ENCODE data around the gene ZBTB40.

Gene ZBTB40

DNA sequence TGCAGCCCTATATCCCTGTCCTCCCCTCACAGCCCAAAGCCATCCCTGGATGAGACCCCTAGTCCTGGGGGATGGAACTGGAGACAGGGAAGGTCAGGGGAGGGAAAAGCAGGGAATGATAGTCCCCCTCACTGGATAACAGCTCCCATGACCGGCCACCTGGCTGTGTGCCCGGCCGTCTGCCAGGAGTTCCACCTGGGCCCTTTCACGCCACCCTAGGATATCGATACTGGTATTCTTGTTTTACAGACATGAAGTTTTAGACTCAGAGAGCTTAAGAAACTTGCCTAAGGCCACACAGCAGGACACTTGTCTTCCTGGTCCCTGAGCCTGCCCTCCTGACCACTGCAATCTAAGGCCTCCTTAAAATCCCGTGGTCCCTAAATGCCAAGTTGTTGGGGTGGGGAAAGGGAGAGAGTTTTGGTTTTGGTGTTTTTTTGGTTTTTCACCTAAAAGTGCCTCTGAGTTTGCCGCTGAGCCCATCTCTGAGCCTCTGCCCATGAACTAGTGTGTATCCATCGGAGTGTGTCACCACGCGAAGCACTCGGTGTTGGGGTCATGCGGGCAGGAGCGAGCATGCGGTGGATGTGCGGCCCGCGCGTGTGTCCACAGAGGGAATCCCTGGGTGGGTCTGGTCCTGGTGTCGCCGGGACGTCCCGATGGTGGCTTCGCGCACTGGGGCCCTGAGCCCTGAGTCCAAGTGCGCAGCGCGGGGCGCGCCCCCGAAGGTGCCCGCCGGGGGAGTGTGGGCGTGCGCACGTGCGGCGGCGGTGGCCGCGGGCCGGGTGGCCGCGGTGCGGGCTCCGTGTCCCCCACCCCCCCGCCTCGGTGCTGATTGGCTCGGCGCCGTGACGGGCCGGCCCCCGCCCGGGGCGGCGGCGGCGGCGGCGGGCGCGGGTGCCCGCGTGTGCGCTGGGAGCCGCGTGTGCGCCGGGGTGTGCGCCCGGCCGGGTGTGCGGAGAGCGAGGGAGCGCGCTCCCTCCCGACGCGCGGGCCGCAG, 111.2 kb downstream of the ZBTB40 start, which contains the start of gene EPHA8:
Gene EPHA8, plus strand, starts transcription at position 906 of the 1,000 bp plus-strand sequence. CDS start 147 bp downstream, outside the sequence.
- no peak for DNase-seq (ENCODE audit: low read depth in 2 of 2)

- DNase-seq (ENCODE audit: low read depth in 2 of 2): no peak
Measured at GRCh38 chr1:22563671-22564602, 112.3 kb downstream of the ZBTB40 start.

GRCh38 chr1:22566161-22566560, 114.5 kb downstream of the ZBTB40 start:
- DNase-seq (ENCODE audit: low read depth in 2 of 2): no peak

GRCh38 chr1:22567197-22567596, 115.5 kb downstream of the ZBTB40 start:
- DNase-seq (ENCODE audit: low read depth in 2 of 2): no peak

GRCh38 chr1:22567994-22568393, 116.3 kb downstream of the ZBTB40 start:
- no peak for DNase-seq (ENCODE audit: low read depth in 2 of 2)

DNA sequence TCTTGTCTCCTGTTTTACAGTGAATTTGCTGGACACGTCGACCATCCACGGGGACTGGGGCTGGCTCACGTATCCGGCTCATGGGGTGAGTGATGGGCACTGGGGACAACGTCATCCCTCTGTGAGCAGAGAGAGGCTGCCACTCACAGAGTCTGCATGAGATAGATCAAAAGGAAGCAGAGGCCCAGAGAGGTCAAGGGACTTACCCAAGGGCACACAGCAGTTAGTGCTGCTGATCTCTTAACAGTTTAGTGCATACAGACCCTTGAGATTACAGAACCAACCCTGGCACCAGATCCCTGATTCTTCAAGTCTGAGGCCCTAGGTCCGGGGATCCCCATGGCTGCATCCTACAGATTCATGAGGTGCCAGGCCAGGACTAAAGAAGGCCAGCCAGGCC, 117.6 kb downstream of the ZBTB40 start:
- DNase-seq (ENCODE audit: low read depth in 2 of 2): no peak

DNA sequence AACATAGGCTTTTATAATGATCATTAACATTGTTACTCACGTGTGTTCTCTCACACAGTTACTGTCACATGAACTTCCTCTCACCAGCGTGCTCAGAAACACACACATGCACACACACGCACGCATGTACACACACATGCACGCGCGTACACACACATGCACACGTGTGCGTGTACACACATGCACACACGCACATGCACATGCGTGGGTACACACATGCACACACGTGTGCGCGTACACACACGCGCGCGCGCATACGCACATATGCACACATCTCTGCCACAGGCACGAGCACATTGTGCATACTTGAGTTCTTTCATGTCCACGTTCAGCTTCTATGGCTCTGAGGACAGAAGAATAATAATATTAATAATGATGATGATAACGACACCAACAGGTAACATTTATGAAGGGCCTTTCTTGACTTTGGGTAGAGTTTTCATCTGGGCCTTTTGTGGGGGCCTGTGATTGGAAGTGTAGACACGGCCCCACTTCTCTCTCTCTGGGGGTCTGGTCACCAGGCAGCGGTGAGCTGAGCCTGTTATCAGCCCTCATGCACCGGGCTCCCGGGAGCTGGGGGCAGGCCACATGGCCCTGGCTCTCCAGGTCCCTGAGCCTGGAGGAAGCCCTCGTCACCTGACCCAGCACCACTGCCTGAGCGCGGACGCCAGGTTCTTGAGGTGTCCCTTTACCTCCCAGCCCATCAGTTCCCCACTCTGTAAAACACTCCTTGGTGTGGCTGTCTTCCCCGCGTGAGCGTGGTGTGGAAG, 118.7 kb downstream of the ZBTB40 start:
- DNase-seq (ENCODE audit: low read depth in 2 of 2): no peak

- DNase-seq (ENCODE audit: low read depth in 2 of 2): no peak
Measured at GRCh38 chr1:22572818-22573217, 121.2 kb downstream of the ZBTB40 start.

- DNase-seq (ENCODE audit: low read depth in 2 of 2): no peak
Measured at GRCh38 chr1:22573237-22573636, 121.6 kb downstream of the ZBTB40 start.

DNA sequence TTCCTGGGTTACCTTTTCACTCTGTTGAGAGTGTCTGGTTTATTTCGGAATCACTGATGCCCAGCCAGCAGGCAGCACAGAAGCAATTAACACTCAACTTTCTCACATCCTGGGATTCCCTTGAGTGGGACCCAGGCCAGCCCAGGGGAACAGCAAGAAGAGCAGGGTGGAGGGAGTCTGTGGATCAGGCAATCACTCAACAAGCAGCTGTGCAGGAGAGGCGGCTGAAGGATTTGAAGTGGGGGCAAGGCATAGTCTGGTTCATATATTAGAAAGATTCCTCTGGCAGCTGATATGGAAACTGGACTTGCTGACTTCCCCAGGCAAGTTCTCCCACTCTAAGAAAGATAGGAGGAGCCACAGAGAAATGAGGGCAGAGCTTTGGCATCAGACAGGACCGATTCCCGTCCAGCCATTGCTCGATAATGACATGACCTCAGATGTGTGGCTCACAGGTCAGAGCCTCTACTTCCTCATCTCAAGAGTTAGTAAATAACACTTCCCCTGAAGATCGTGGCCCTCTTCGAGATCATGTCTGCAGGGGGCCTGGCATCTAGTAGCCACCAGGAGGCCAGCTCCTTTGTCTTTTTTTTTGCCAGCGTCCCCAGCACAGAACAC, 124.0 kb downstream of the ZBTB40 start:
- DNase-seq (ENCODE audit: low read depth in 2 of 2): no peak

DNA sequence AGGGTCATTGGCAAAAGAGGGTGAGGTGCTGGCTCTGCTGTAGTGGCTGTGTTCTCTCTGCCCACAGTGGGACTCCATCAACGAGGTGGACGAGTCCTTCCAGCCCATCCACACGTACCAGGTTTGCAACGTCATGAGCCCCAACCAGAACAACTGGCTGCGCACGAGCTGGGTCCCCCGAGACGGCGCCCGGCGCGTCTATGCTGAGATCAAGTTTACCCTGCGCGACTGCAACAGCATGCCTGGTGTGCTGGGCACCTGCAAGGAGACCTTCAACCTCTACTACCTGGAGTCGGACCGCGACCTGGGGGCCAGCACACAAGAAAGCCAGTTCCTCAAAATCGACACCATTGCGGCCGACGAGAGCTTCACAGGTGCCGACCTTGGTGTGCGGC, 124.5 kb downstream of the ZBTB40 start:
- no peak for DNase-seq (ENCODE audit: low read depth in 2 of 2)

- no peak for DNase-seq (ENCODE audit: low read depth in 2 of 2)
Measured at GRCh38 chr1:22576617-22577016, 125.0 kb downstream of the ZBTB40 start.

- DNase-seq (ENCODE audit: low read depth in 2 of 2): no peak
Measured at GRCh38 chr1:22578732-22579361, 127.2 kb downstream of the ZBTB40 start.

DNA sequence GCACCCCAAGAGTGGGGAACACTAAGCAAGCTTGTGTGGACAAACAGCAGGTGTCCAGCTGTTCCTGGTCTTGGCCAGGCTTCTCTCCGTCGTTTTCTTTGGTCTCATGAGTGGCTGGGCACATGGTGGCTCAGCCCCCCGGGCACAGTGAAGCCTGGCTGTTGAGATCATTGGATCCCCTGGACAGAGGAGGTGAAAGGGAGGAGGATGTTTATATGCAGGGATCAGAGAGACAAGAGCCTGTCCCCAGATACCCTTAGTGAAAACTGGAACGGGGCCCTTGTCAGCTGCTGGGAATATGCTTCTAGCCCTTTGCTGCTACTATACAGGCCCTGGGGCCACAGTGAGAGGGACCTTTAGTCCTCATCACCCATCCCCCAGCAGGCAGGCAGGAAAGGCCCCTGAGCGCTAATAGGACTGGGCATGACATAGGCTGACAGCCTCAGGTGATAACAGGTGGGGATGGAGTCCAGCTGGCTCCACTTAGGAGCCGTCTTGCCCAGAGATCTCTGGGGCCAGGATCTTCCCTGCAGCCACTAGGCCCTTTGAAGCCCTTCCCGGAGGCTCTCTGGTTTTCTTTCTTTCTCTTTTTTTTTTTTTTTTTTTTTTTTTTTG, 128.0 kb downstream of the ZBTB40 start:
- no peak for DNase-seq (ENCODE audit: low read depth in 2 of 2)

Data from fibroblast of skin of left biceps (primary cell).